K562 (cell line): ENCODE measurements around the gene CCL27. TPM values are rescaled to one million over a fixed set of nuclear protein-coding genes. Genes with fewer than 3 reads are reported as not detected.

ENCODE experiments used
- ATF4 ChIP-seq: fragments of 450-650 bp; formaldehyde crosslinking; IDR thresholded peaks from 2 replicates; pipeline ENCODE4 v1.4.0; 2022; ENCODE audit warnings: mild to moderate bottlenecking, moderate library complexity
- CHD4 ChIP-seq: fragments of 200-600 bp; sonication (generic); IDR thresholded peaks from 3 replicates; pipeline ENCODE4 v1.6.1; 2012; ENCODE audit warnings: low read depth, mild to moderate bottlenecking, mixed read lengths, low read length, inconsistent platforms; ENCODE audit not compliant: insufficient read depth, insufficient replicate concordance, poor library complexity, severe bottlenecking
- HMBOX1 ChIP-seq: sonication (generic); IDR thresholded peaks from 2 replicates; pipeline ENCODE4 v1.6.1; 2016
- KLF1 ChIP-seq: fragments of 450-650 bp; IDR thresholded peaks from 2 replicates; pipeline ENCODE4 v1.6.1; 2016; ENCODE audit warnings: missing genetic modification characterization, missing compliant biosample characterization
- KLF10 ChIP-seq: fragments of 250-450 bp; sonication (Bioruptor Pico); IDR thresholded peaks from 2 replicates; pipeline ENCODE4 v1.6.1; 2021; ENCODE audit warnings: matching md5 sums
- NFE2 ChIP-seq: IDR thresholded peaks from 2 replicates; pipeline ENCODE4 v1.6.1; 2014; ENCODE audit warnings: antibody characterized with exemption, low read depth
- SAFB2 ChIP-seq: fragments of 200-400 bp; formaldehyde crosslinking; IDR thresholded peaks from 2 replicates; pipeline ENCODE4 v1.6.1; 2018; ENCODE audit warnings: borderline replicate concordance, low read length, low read depth, moderate library complexity; ENCODE audit not compliant: severe bottlenecking
- SIN3A ChIP-seq, 2 experiments: fragments of 150-350 bp in 1 of 2; IDR thresholded peaks; 2 replicates each; pipeline ENCODE4 v1.6.1; 2011 to 2016; ENCODE audit warnings: borderline replicate concordance in 2 of 2, low read depth in 2 of 2, low read length in 2 of 2, mild to moderate bottlenecking in 2 of 2, moderate library complexity in 2 of 2; ENCODE audit not compliant: control insufficient read depth in 1 of 2
- STAT5A ChIP-seq: IDR thresholded peaks from 2 replicates; pipeline ENCODE4 v1.6.1; 2012; ENCODE audit warnings: low read length, inconsistent platforms, borderline replicate concordance
- ZBTB17 ChIP-seq: fragments of 450-650 bp; formaldehyde crosslinking; IDR thresholded peaks from 2 replicates; pipeline ENCODE4 v1.4.0; 2020; ENCODE audit warnings: mild to moderate bottlenecking
- ZBTB40 ChIP-seq, 2 experiments: fragments of 450-650 bp in 1 of 2; sonication (generic) in 1 of 2; formaldehyde crosslinking in 1 of 2; IDR thresholded peaks; 2 replicates each; pipeline versions ENCODE4 v1.7.1 to v1.9.0; 2016 to 2022; ENCODE audit warnings: inconsistent platforms in 1 of 2, mild to moderate bottlenecking in 1 of 2, missing genetic modification reagents in 1 of 2
- ZNF282 ChIP-seq: sonication (generic); formaldehyde crosslinking; IDR thresholded peaks from 2 replicates; pipeline ENCODE4 v1.8.1; 2023; ENCODE audit warnings: missing genetic modification reagents
- ZNF431 ChIP-seq: sonication (generic); formaldehyde crosslinking; IDR thresholded peaks from 2 replicates; pipeline ENCODE4 v1.8.0; 2022; ENCODE audit warnings: mild to moderate bottlenecking, missing genetic modification reagents
- ZNF830 ChIP-seq: fragments of 250-450 bp; sonication (Bioruptor Pico); IDR thresholded peaks from 2 replicates; pipeline ENCODE4 v1.5.0; 2021; ENCODE audit warnings: mild to moderate bottlenecking
- polyA plus RNA-seq, 8 experiments: library from polyadenylated mRNA; depleted of rRNA in 4 of 8; stranded (reverse) in 5 of 8; unstranded in 3 of 8; fragments of >200 nt; fragmentation: Nextera tagmentation in 2 of 8; fragmentation: Illumina TruSeq in 1 of 8; extraction: Ambion mirVana in 2 of 8; extraction: Trizol in 1 of 8; gene quantifications; 2 replicates each; pipeline versions ENCODE4 v1.2.1 to v1.2.3, GENCODE V29; 2011 to 2014; ENCODE audit warnings: inconsistent platforms in 1 of 8, missing spikeins in 1 of 8
- total RNA-seq, 7 experiments: library from RNA; depleted of rRNA in 6 of 7; stranded (reverse); fragments of >200 nt in 6 of 7; fragmentation: Illumina TruSeq in 2 of 7; extraction: Trizol in 2 of 7; gene quantifications; 2 replicates each; pipeline versions ENCODE4 v1.2.1 to v1.2.3, GENCODE V29; 2011 to 2021; ENCODE audit warnings: low replicate concordance in 1 of 7

Gene CCL27
- total and polyA plus RNA-seq, 9 of the 15 experiments (the other 6 are each of a cell fraction or from before 2014, with no cell fraction given): 0.10 to 0.53 (median 0.27) TPM; not detected in 5

- TF ChIP-seq HMBOX1 (no peak), SIN3A (IDR thresholded peaks at IDR 0.05; ENCODE audit: borderline replicate concordance in 2 of 2, control insufficient read depth in 1 of 2, low read depth in 2 of 2, low read length in 2 of 2) (peak; percentile 47 to 67; a peak in 2 of 4 replicates), ZNF431 (CRISPR knock-in tag) (no peak), KLF10 (CRISPR knock-in tag) (no peak), SAFB2 (no peak), ZNF830 (CRISPR knock-in tag) (no peak), STAT5A (no peak), ATF4 (no peak), KLF1 (tag) (no peak), CHD4 (no peak), ZBTB40 (IDR thresholded peaks at IDR 0.05) (peak; percentile 62), ZBTB40 (CRISPR knock-in tag; IDR thresholded peaks at IDR 0.05) (no peak), ZNF282 (no peak), ZBTB17 (CRISPR knock-in tag) (no peak), NFE2 (0 out of 2 replicates have a peak, but pooled peaks have one; percentile 11)
Measured at GRCh38 chr9:34651876-34652601, 10.4 kb downstream of the CCL27 start, which contains the start of gene IL11RA (continued).
